ENCODE results near the gene KLHL35.
A peak's percentile ranks its signal among the peaks of the same experiment; 100 is the strongest.
"Not testable (repeated sequence)": the region's sequence is repeated elsewhere in the genome, so short reads cannot be mapped to it uniquely, and the experiment has no call there.

The KLHL35 gene

GRCh38 chr11:75424396-75424795, 8.6 kb downstream of the KLHL35 start:
- peak; percentile 88 for DNase-seq (ENCODE audit: low read depth)

- no peak for DNase-seq (ENCODE audit: low read depth)
These were observed 9.3 kb downstream of the KLHL35 start for GRCh38 chr11:75423721-75424120.

GRCh38 chr11:75422248-75423231, 10.5 kb downstream of the KLHL35 start:
- DNase-seq (ENCODE audit: low read depth), result no peak

- DNase-seq (ENCODE audit: low read depth), result no peak
These were observed 11.1 kb downstream of the KLHL35 start for GRCh38 chr11:75421902-75422247.

GRCh38 chr11:75421035-75421602, 11.9 kb downstream of the KLHL35 start:
- DNase-seq (ENCODE audit: low read depth), result no peak

GRCh38 chr11:75420224-75421034, 12.6 kb downstream of the KLHL35 start:
- no peak for DNase-seq (ENCODE audit: low read depth)

- no peak for DNase-seq (ENCODE audit: low read depth)
These were observed 19.1 kb downstream of the KLHL35 start for GRCh38 chr11:75413864-75414263.

GRCh38 chr11:75413146-75413545, 19.9 kb downstream of the KLHL35 start:
- DNase-seq (ENCODE audit: low read depth), result not testable (repeated sequence)

- not testable (repeated sequence) for DNase-seq (ENCODE audit: low read depth)
These were observed 23.0 kb downstream of the KLHL35 start for GRCh38 chr11:75409971-75410370.

GRCh38 chr11:75408957-75409219, 24.1 kb downstream of the KLHL35 start:
- DNase-seq (ENCODE audit: low read depth), result no peak

GRCh38 chr11:75406338-75406777, 26.6 kb downstream of the KLHL35 start:
- DNase-seq (ENCODE audit: low read depth), result peak; percentile 87

- no peak for DNase-seq (ENCODE audit: low read depth)
These were observed 28.9 kb downstream of the KLHL35 start for GRCh38 chr11:75403983-75404658.

GRCh38 chr11:75403037-75403436, 30.0 kb downstream of the KLHL35 start:
- DNase-seq (ENCODE audit: low read depth), result no peak

- no peak for DNase-seq (ENCODE audit: low read depth)
These were observed 30.8 kb downstream of the KLHL35 start for GRCh38 chr11:75402002-75402773.

- DNase-seq (ENCODE audit: low read depth), result no peak
These were observed 32.7 kb downstream of the KLHL35 start for GRCh38 chr11:75400146-75400865.

- DNase-seq (ENCODE audit: low read depth), result peak; percentile 90
These were observed 33.5 kb downstream of the KLHL35 start, which contains the start of gene RPS3 for GRCh38 chr11:75399344-75400145. TSS of gene RPS3 (plus strand) at chr11:75399518. CDS start at chr11:75399548, 30 bp downstream.

GRCh38 chr11:75398906-75399305, 34.1 kb downstream of the KLHL35 start:
- DNase-seq (ENCODE audit: low read depth), result no peak

- no peak for DNase-seq (ENCODE audit: low read depth)
These were observed 38.7 kb downstream of the KLHL35 start for GRCh38 chr11:75394085-75394840.

GRCh38 chr11:75389925-75390324, 43.1 kb downstream of the KLHL35 start:
- no peak for DNase-seq (ENCODE audit: low read depth)
